Prostate gland (tissue), 2 donors: ENCODE measurements around the gene POLR1H. TPM values are rescaled to one million over a fixed set of nuclear protein-coding genes. Genes with fewer than 3 reads are reported as not detected.

ENCODE experiments used
- DNase-seq: peaks from one replicate; pipeline ENCODE4 v3.0.0-alpha.2; 2019; ENCODE audit warnings: low spot score
- H3K27ac ChIP-seq, 2 donors: fragments of 200-600 bp; sonication (generic); 2 replicates each; pipeline ENCODE4 v1.5.1; 2017 to 2019
- H3K27me3 ChIP-seq: fragments of 200-600 bp; sonication (generic); replicated peaks from 2 replicates; pipeline ENCODE4 v1.5.1; 2019; ENCODE audit not compliant: insufficient read depth
- H3K36me3 ChIP-seq, 2 donors: fragments of 200-600 bp; sonication (generic); 1 replicate in 1 of 2; 2 replicates in 1 of 2; pipeline versions ENCODE4 v1.5.1 to v1.8.1; 2017 to 2019
- H3K4me1 ChIP-seq: fragments of 200-600 bp; sonication (generic); replicated peaks from 2 replicates; pipeline ENCODE4 v1.5.1; 2019
- H3K4me3 ChIP-seq, 2 donors: fragments of 200-600 bp; sonication (generic); 2 replicates each; pipeline ENCODE4 v1.5.1; 2017 to 2019
- H3K9me3 ChIP-seq: fragments of 200-600 bp; sonication (generic); 2 replicates; pipeline ENCODE4 v1.5.1; 2017
- POLR2A ChIP-seq: fragments of 450-650 bp; IDR thresholded peaks from one replicate; pipeline ENCODE4 v1.6.1; 2016; ENCODE audit warnings: antibody characterized with exemption, mild to moderate bottlenecking
- POLR2AphosphoS5 ChIP-seq: sonication (generic); formaldehyde crosslinking; IDR thresholded peaks from one replicate; pipeline ENCODE4 v1.6.1; 2017; ENCODE audit warnings: antibody characterized with exemption
- WGBS: methylation state at CpG from one replicate; pipeline ENCODE4 v1.1.5; 2018; 5-methylcytosine and 5-hydroxymethylcytosine counted together
- intact Hi-C: fragments of 100-400 bp; cut with DNase I; formaldehyde crosslinking; loops from one replicate; pipeline ENCODE4 v1.14.2; 2022
- total RNA-seq, 2 donors: library from RNA; depleted of rRNA; stranded (reverse); fragments of >200 nt; gene quantifications; one replicate each; pipeline ENCODE4 v1.1.0, GENCODE V29; 2016
- TF ChIP-seq, protein P1 (sequence below), 4 experiments: fragments of 200-600 bp in 2 of 4; fragments of 450-650 bp in 2 of 4; sonication (generic) in 2 of 4; IDR thresholded peaks; 1 replicate in 3 of 4; 2 replicates in 1 of 4; pipeline ENCODE4 v1.5.1; 2016 to 2019; ENCODE audit warnings: antibody characterized with exemption in 4 of 4, mild to moderate bottlenecking in 2 of 4, moderate library complexity in 2 of 4

The POLR1H gene
- total RNA-seq, 2 donors from 2014 or later = 31.9 to 36.3 TPM

DNA sequence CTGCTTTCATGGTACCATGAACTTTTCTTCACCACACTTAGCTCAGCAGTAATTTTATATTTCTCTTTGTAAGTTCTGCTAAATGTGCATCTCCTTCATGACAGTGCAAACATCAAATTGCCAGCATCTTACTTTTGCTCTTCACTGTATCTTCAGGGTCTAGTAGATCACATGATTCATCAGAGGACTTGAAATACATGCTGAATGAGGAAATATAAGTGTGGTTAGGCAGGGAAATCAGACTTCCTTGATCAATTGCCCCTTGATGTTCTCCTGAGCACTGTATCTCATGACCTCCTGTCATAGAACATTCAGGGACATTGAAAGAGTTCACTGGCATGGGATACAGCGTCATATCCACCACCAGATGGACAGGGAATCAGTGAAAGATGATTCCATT lies 25.3 kb upstream of the POLR1H start:
- TF ChIP-seq, protein P1, sequence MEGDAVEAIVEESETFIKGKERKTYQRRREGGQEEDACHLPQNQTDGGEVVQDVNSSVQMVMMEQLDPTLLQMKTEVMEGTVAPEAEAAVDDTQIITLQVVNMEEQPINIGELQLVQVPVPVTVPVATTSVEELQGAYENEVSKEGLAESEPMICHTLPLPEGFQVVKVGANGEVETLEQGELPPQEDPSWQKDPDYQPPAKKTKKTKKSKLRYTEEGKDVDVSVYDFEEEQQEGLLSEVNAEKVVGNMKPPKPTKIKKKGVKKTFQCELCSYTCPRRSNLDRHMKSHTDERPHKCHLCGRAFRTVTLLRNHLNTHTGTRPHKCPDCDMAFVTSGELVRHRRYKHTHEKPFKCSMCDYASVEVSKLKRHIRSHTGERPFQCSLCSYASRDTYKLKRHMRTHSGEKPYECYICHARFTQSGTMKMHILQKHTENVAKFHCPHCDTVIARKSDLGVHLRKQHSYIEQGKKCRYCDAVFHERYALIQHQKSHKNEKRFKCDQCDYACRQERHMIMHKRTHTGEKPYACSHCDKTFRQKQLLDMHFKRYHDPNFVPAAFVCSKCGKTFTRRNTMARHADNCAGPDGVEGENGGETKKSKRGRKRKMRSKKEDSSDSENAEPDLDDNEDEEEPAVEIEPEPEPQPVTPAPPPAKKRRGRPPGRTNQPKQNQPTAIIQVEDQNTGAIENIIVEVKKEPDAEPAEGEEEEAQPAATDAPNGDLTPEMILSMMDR (IDR thresholded peaks at IDR 0.05) = no peak
- 96% methylated on average over 1 of the region's 1 CpG for WGBS
- no peak overlapping the region for H3K4me3 ChIP-seq
- no peaks in the 10 kb centered on the region for H3K36me3 ChIP-seq
- no peaks in the 10 kb centered on the region for H3K27me3 ChIP-seq
- no peak for DNase-seq
- H3K9me3 ChIP-seq = no peaks in the 10 kb centered on the region
- intact Hi-C loops = no loop called here
- H3K27ac ChIP-seq = no peak overlapping the region
- H3K4me1 ChIP-seq = no peaks in the 10 kb centered on the region

DNA sequence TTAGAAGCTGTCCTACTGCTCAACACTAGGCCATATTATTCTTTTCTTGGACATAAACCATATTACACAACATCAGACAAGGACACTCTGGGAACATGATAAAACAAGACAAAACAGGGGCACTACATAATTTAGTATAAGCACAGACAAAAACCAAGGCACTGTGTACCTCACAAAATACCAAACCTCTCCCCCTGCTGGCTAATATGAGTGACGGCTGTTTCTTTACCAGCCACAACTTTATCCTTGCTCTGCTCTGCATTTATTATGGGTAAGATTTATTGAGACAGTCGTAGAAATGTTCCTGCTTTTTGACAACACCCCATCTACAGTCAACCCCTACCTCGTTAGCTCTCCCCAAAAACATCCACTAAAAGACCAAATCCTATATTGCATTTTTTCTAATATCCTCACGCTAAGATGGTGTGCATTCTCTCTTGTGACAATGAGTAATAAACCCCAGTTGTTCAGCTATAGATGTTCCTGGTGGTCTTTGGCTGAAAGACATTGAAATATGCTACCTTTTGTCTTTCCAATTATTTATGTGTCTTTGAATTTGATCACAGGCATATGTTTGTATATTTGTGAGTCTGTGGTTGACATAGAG lies 23.8 kb upstream of the POLR1H start:
- Histone ChIP-seq H3K4me1 (no peaks in the 10 kb centered on the region), H3K27me3 (no peaks in the 10 kb centered on the region), H3K27ac (no peak overlapping the region), H3K36me3 (no peaks in the 10 kb centered on the region), H3K9me3 (no peaks in the 10 kb centered on the region), H3K4me3 (no peak overlapping the region)
- 46% methylated on average over 4 of the region's 4 CpGs for WGBS
- intact Hi-C loops = no loop called here
- TF ChIP-seq, protein P1 (IDR thresholded peaks at IDR 0.05) = peak in 2 of 4 experiments; percentile 24 to 39
- no peak for TF ChIP-seq POLR2AphosphoS5
- DNase-seq = no peak

- no peaks in the 10 kb centered on the region for H3K36me3 ChIP-seq
- no peaks in the 10 kb centered on the region for H3K27me3 ChIP-seq
- no peaks in the 10 kb centered on the region for H3K9me3 ChIP-seq
- intact Hi-C loops = no loop called here
- no peak overlapping the region for H3K27ac ChIP-seq
- H3K4me3 ChIP-seq = no peak overlapping the region
- no peak for DNase-seq
- H3K4me1 ChIP-seq = no peaks in the 10 kb centered on the region
- 94% methylated on average over 6 of the region's 6 CpGs for WGBS
- TF ChIP-seq POLR2AphosphoS5 = no peak
- TF ChIP-seq, protein P1 (IDR thresholded peaks at IDR 0.05) = no peak
- no peak for TF ChIP-seq POLR2A
Observed at GRCh38 chr6:30041221-30041620, 19.8 kb upstream of the POLR1H start.

- intact Hi-C loops = no loop called here
Observed at GRCh38 chr6:30041821-30042220, 19.2 kb upstream of the POLR1H start.

GRCh38 chr6:30042476-30042875 lies 18.6 kb upstream of the POLR1H start:
- Histone ChIP-seq H3K4me3 (no peak overlapping the region), H3K9me3 (no peaks in the 10 kb centered on the region), H3K36me3 (no peaks in the 10 kb centered on the region), H3K4me1 (no peaks in the 10 kb centered on the region), H3K27me3 (no peaks in the 10 kb centered on the region), H3K27ac (no peak overlapping the region)
- intact Hi-C loops = no loop called here
- DNase-seq = no peak
- WGBS = 100% methylated on average over 1 of the region's 1 CpG
- no peak for TF ChIP-seq POLR2AphosphoS5

More at GRCh38 chr6:30041821-30042220, 19.2 kb upstream of the POLR1H start:
- Histone ChIP-seq H3K9me3 (no peaks in the 10 kb centered on the region), H3K4me3 (no peak overlapping the region), H3K4me1 (no peaks in the 10 kb centered on the region), H3K27me3 (no peaks in the 10 kb centered on the region), H3K27ac (no peak overlapping the region), H3K36me3 (no peaks in the 10 kb centered on the region)
- 77% methylated on average over 4 of the region's 4 CpGs for WGBS
- TF ChIP-seq POLR2AphosphoS5 (no peak), POLR2A (no peak)
- TF ChIP-seq, protein P1 (IDR thresholded peaks at IDR 0.05) = no peak
- no peak for DNase-seq
